ENCODE results near the gene HMCN1.

Gene HMCN1

DNA sequence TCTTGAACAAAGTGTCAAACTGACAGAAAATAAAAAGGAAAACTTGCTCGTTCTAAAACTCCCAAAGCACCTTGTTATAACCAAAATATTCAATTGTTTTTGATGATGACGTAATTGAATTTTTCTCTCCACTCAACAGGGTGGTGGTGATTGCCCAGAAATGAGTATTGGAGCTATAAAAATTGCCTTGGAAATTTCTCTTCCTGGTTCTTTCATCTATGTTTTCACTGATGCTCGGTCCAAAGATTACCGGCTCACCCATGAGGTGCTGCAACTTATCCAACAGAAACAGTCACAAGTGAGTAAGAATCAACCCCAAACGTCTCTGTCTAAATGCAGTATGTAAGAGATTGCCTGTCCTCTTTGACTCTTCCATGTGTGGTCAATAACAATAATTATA is 130.1 kb downstream of the HMCN1 start:
- Histone ChIP-seq H3K36me3 (ENCODE audit: low read depth) (no peaks in the 10 kb centered on the region), H3K4me3 (ENCODE audit: severe bottlenecking) (no peak overlapping the region), H3K27ac (ENCODE audit: poor library complexity, severe bottlenecking) (no peak overlapping the region), H3K9me3 (ENCODE audit: severe bottlenecking) (no peaks in the 10 kb centered on the region), H3K4me1 (ENCODE audit: insufficient read depth, poor library complexity, severe bottlenecking) (peaks cover 8% of the 10 kb centered on the region), H3K27me3 (ENCODE audit: insufficient read depth, poor library complexity, severe bottlenecking) (no peaks in the 10 kb centered on the region)
- no peak for ATAC-seq (ENCODE audit: low read depth)
- DNase-seq (ENCODE audit: low spot score) = no peak
- TF ChIP-seq, protein P1, sequence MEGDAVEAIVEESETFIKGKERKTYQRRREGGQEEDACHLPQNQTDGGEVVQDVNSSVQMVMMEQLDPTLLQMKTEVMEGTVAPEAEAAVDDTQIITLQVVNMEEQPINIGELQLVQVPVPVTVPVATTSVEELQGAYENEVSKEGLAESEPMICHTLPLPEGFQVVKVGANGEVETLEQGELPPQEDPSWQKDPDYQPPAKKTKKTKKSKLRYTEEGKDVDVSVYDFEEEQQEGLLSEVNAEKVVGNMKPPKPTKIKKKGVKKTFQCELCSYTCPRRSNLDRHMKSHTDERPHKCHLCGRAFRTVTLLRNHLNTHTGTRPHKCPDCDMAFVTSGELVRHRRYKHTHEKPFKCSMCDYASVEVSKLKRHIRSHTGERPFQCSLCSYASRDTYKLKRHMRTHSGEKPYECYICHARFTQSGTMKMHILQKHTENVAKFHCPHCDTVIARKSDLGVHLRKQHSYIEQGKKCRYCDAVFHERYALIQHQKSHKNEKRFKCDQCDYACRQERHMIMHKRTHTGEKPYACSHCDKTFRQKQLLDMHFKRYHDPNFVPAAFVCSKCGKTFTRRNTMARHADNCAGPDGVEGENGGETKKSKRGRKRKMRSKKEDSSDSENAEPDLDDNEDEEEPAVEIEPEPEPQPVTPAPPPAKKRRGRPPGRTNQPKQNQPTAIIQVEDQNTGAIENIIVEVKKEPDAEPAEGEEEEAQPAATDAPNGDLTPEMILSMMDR (IDR thresholded peaks at IDR 0.05; ENCODE audit: poor library complexity, severe bottlenecking) = no peak

DNA sequence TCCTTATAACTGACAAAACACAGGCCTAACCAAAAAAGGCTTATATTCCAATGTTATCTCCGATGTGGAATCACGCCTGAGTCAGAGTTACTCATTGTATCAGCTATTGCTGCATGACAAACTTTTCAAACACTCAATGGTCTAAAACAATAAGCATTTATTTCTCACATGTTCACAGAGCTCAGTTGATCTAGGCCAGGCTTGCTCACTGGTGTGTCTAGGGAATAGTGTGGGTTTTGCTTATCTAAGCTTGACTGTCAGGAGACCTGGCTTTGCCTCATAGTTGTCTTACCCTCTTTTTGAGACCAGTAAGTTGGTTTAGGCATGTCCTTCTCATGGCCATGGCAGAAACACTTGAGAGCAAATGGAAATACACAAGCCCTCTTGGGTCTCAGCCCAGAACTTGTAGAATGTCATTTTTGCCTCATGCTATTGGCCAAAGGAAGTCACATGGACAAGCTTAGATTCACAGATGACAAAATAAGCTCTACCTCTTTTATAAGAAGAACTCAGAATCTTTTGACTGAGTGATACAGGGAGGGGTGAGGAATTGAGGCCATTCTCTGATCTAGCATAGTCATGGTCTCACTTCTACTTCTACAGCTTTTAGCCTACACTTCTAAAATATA is 130.8 kb downstream of the HMCN1 start:
- H3K36me3 ChIP-seq (ENCODE audit: low read depth) = no peaks in the 10 kb centered on the region
- TF ChIP-seq, protein P1 (IDR thresholded peaks at IDR 0.05; ENCODE audit: poor library complexity, severe bottlenecking) = no peak
- H3K4me3 ChIP-seq (ENCODE audit: severe bottlenecking) = no peak overlapping the region
- H3K4me1 ChIP-seq (ENCODE audit: insufficient read depth, poor library complexity, severe bottlenecking) = peaks cover 8% of the 10 kb centered on the region
- no peaks in the 10 kb centered on the region for H3K27me3 ChIP-seq (ENCODE audit: insufficient read depth, poor library complexity, severe bottlenecking)
- no peaks in the 10 kb centered on the region for H3K9me3 ChIP-seq (ENCODE audit: severe bottlenecking)
- no peak overlapping the region for H3K27ac ChIP-seq (ENCODE audit: poor library complexity, severe bottlenecking)
- DNase-seq (ENCODE audit: low spot score) (no peak), ATAC-seq (ENCODE audit: low read depth) (peak; percentile 94)

DNA sequence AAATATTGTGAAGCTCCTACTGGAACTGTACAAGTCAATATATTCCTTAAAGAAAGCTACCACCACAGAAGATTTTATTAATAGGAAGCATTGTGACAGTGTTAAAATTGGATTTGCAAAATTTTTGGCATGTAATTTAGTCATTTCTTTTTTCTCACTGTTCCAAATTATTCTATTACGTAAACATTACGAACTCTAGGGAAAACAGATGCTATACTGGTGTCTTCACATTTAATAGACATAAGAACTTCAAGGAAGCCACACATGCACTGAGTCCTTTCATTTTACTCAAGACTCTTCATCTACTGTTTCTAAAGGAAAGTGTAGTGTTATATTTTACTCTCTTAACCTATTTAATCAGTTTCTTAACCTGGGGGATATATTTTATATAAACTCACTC is 135.4 kb downstream of the HMCN1 start:
- ATAC-seq (ENCODE audit: low read depth) = no peak
- no peak for DNase-seq (ENCODE audit: low spot score)
- TF ChIP-seq, protein P1 (IDR thresholded peaks at IDR 0.05; ENCODE audit: poor library complexity, severe bottlenecking) = no peak
- Histone ChIP-seq H3K27ac (ENCODE audit: poor library complexity, severe bottlenecking) (no peak overlapping the region), H3K4me3 (ENCODE audit: severe bottlenecking) (no peak overlapping the region), H3K9me3 (ENCODE audit: severe bottlenecking) (no peaks in the 10 kb centered on the region), H3K27me3 (ENCODE audit: insufficient read depth, poor library complexity, severe bottlenecking) (no peaks in the 10 kb centered on the region), H3K36me3 (ENCODE audit: low read depth) (no peaks in the 10 kb centered on the region), H3K4me1 (ENCODE audit: insufficient read depth, poor library complexity, severe bottlenecking) (peaks cover 6% of the 10 kb centered on the region)

DNA sequence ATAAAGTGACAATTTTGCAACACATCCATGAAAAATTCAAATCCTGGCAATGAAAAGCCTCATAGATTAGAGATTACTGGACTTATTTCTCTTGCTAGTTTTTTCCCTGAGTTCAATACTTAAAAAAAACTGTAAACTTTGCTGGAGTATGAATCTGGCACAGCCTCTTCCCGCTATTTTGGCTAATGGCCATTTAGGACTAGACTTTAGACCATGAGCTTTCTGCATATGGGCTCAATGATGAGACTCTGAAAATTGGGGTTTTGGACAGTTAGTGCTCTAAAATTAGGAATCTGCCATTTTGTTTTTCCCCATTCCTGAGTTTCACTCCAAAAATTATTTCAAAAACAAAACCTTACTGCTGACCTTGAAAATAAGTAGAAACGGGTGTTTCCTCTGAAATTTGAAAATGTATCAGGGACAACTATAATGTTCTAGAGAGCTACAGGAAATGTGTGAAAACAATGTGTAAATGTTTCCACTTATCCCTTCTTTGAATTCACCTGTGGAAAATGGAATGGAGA is 137.5 kb downstream of the HMCN1 start:
- Histone ChIP-seq H3K36me3 (ENCODE audit: low read depth) (no peaks in the 10 kb centered on the region), H3K27ac (ENCODE audit: poor library complexity, severe bottlenecking) (no peak overlapping the region), H3K4me1 (ENCODE audit: insufficient read depth, poor library complexity, severe bottlenecking) (no peaks in the 10 kb centered on the region), H3K27me3 (ENCODE audit: insufficient read depth, poor library complexity, severe bottlenecking) (no peaks in the 10 kb centered on the region), H3K4me3 (ENCODE audit: severe bottlenecking) (no peak overlapping the region), H3K9me3 (ENCODE audit: severe bottlenecking) (no peaks in the 10 kb centered on the region)
- no peak for DNase-seq (ENCODE audit: low spot score)
- ATAC-seq (ENCODE audit: low read depth) = no peak
- TF ChIP-seq, protein P1 (IDR thresholded peaks at IDR 0.05; ENCODE audit: poor library complexity, severe bottlenecking) = no peak

DNA sequence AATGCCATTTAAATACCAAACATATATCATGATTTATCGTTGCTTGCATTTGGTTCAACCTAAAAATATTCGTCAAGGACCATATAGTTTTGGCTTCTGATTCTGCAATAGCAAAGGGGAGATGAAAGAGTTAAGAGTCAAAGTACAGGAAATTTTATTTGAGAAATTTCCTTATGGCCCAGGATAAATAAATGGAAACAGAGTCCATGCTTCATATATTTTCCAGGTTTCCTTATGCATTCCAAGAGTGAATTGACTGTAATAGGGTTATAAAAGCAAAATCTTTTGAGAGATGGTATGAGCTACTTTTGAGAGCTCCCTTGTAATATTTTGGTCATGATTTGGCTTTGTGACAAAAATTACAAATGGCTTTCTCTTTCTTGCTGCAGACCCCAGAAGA is 140.1 kb downstream of the HMCN1 start:
- no peak for DNase-seq (ENCODE audit: low spot score)
- TF ChIP-seq, protein P1 (IDR thresholded peaks at IDR 0.05; ENCODE audit: poor library complexity, severe bottlenecking) = no peak
- H3K27ac ChIP-seq (ENCODE audit: poor library complexity, severe bottlenecking) = no peak overlapping the region
- no peaks in the 10 kb centered on the region for H3K36me3 ChIP-seq (ENCODE audit: low read depth)
- no peaks in the 10 kb centered on the region for H3K9me3 ChIP-seq (ENCODE audit: severe bottlenecking)
- H3K27me3 ChIP-seq (ENCODE audit: insufficient read depth, poor library complexity, severe bottlenecking) = no peaks in the 10 kb centered on the region
- H3K4me1 ChIP-seq (ENCODE audit: insufficient read depth, poor library complexity, severe bottlenecking) = no peaks in the 10 kb centered on the region
- ATAC-seq (ENCODE audit: low read depth) = no peak
- H3K4me3 ChIP-seq (ENCODE audit: severe bottlenecking) = no peak overlapping the region

Measured in RWPE2 (cell line).